Transverse colon (tissue), 4 donors: ENCODE results near the gene KLF2. TPM values are rescaled to one million over a fixed set of nuclear protein-coding genes. Genes with fewer than 3 reads are reported as not detected.
A peak's percentile ranks its signal among the peaks of the same experiment; 100 is the strongest.

Source experiments
- DNase-seq: peaks from one replicate; pipeline ENCODE4 v3.0.0-alpha.2; 2019
- H3K27ac ChIP-seq, 4 donors: fragments of 200-600 bp; sonication (generic); 2 replicates each; pipeline ENCODE4 v1.5.1; 2016 to 2018; ENCODE audit warnings: inconsistent platforms in 4 of 4
- H3K27me3 ChIP-seq: fragments of 200-600 bp; sonication (generic); 2 replicates; pipeline ENCODE4 v1.5.1; 2017; ENCODE audit warnings: inconsistent platforms
- H3K36me3 ChIP-seq, 4 donors: fragments of 200-600 bp; sonication (generic); 2 replicates each; pipeline ENCODE4 v1.5.1; 2017 to 2019; ENCODE audit warnings: inconsistent platforms in 4 of 4
- H3K4me1 ChIP-seq, 4 donors: fragments of 200-600 bp; sonication (generic); 2 replicates each; pipeline ENCODE4 v1.5.1; 2017 to 2020; ENCODE audit warnings: inconsistent platforms in 4 of 4
- H3K4me3 ChIP-seq, 4 donors: fragments of 200-600 bp; sonication (generic); 1 replicate in 1 of 4; 2 replicates in 3 of 4; pipeline versions ENCODE4 v1.5.1 to v1.6.1; 2017 to 2019; ENCODE audit warnings: inconsistent platforms in 4 of 4
- H3K9me3 ChIP-seq, 2 donors: fragments of 200-600 bp; sonication (generic); 2 replicates each; pipeline ENCODE4 v1.5.1; 2017 to 2019; ENCODE audit warnings: inconsistent platforms in 2 of 2
- CTCF ChIP-seq, 5 experiments: fragments of 200-600 bp in 3 of 5; fragments of 450-650 bp in 2 of 5; sonication (generic) in 3 of 5; IDR thresholded peaks; 1 replicate in 2 of 5; 2 replicates in 3 of 5; pipeline ENCODE4 v1.5.1; 2016 to 2017; ENCODE audit warnings: antibody characterized with exemption in 5 of 5, inconsistent platforms in 3 of 5, mild to moderate bottlenecking in 2 of 5, moderate library complexity in 1 of 5
- EP300 ChIP-seq: sonication (generic); formaldehyde crosslinking; IDR thresholded peaks from one replicate; pipeline ENCODE4 v1.6.1; 2017; ENCODE audit warnings: antibody characterized with exemption, low read depth
- POLR2A ChIP-seq: fragments of 450-650 bp; IDR thresholded peaks from one replicate; pipeline ENCODE4 v1.6.1; 2016; ENCODE audit warnings: antibody characterized with exemption, mild to moderate bottlenecking, moderate library complexity
- POLR2AphosphoS5 ChIP-seq, 3 donors: sonication (generic); formaldehyde crosslinking; IDR thresholded peaks; one replicate each; pipeline ENCODE4 v1.6.1; 2016; ENCODE audit warnings: antibody characterized with exemption in 3 of 3
- WGBS, 2 donors: methylation state at CpG; one replicate each; pipeline ENCODE4 v1.1.5; 2018; ENCODE audit warnings: low coverage in 1 of 2; 5-methylcytosine and 5-hydroxymethylcytosine counted together
- in situ Hi-C, 4 donors: fragments of 200-750 bp; cut with MboI; loops; one replicate each; pipeline versions ENCODE4 v1.15.0 to v1.15.1; 2017; ENCODE audit warnings: low sequenced_read_pairs in 3 of 4, low pct_ligation_motif_present in 1 of 4, low pct_unique_long_range_greater_than_20kb in 1 of 4
- intact Hi-C: fragments of 100-400 bp; cut with DNase I; formaldehyde crosslinking; loops from one replicate; pipeline ENCODE4 v1.15.1; 2023; ENCODE audit warnings: low total_unique reads
- total RNA-seq, 4 donors: library from RNA; depleted of rRNA; stranded (reverse); fragments of >200 nt; gene quantifications; one replicate each; pipeline ENCODE4 v1.1.0, GENCODE V29; 2016

KLF2 gene
- total RNA-seq, 4 donors from 2014 or later, result 19.9 to 74.4 (median 48.9) TPM

DNA sequence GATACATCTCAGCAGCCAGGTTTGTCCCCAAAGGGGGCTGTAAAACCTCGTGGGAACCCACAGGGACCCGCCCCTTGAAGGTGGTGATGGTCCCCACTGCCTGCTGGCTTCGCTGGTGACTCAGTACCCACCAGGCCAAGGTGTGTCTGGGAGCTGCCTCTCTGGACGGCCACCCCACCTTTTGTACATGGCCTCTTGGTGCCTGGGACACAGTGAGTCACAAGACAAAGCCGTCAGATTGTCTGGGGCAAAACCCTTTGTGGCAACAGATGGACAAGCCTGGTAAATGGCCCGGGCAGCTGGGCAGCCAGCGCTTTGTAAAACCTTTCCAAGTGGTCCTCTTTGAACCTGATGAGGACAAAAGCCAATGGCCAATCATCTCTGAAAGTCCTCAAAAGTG lies 27.9 kb upstream of the KLF2 start:
- Histone ChIP-seq H3K4me1 (peaks cover 7 to 19% (median 16%) of the 10 kb centered on the region in 4 donors), H3K4me3 (no peak overlapping the region), H3K27me3 (no peaks in the 10 kb centered on the region), H3K9me3 (no peaks in the 10 kb centered on the region), H3K36me3 (no peaks in the 10 kb centered on the region), H3K27ac (no peak overlapping the region)
- DNase-seq, result no peak
- intact Hi-C loops, result no loop called here
- 76% methylated on average over 7 of the region's 7 CpGs; no CpG with 5 or more reads in 1 of the 2 donors for WGBS, 2 donors
- TF ChIP-seq POLR2A (no peak), POLR2AphosphoS5 (IDR thresholded peaks at IDR 0.05) (no peak), CTCF (IDR thresholded peaks at IDR 0.05) (no peak), EP300 (no peak)
- in situ Hi-C loops, result no loop called here

GRCh38 chr19:16297575-16298178 lies 26.9 kb upstream of the KLF2 start:
- peak overlapping the region in 2 of 4 donors; percentile 35 to 42 for H3K27ac ChIP-seq
- WGBS, 2 donors, result 59 to 78% methylated on average over 3 to 9 of the region's 9 CpGs
- peak; percentile 72 for DNase-seq

DNA sequence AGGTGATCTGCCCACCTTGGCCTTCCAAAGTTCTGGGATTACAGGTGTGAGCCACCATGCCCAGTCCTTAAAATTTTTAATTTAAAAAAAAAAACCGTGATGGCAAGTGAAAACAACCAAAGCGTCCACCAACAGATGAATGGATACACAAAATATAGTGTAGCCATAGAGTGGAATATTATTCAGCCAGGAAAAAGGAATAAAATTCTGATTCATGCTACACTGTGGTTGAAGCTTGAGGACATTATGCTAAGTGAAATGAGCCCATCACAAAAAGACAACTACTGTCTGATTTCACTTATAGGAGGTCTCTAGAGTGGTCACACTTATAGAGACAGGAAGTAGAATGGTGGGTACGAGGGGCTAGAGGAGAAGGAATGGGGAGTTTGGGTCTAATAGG lies 26.3 kb upstream of the KLF2 start:
- no peaks in the 10 kb centered on the region for H3K9me3 ChIP-seq
- TF ChIP-seq POLR2A, result no peak
- no peak for TF ChIP-seq CTCF (IDR thresholded peaks at IDR 0.05)
- no peak for TF ChIP-seq EP300
- no peak for TF ChIP-seq POLR2AphosphoS5 (IDR thresholded peaks at IDR 0.05)
- intact Hi-C loops, result no loop called here

More at GRCh38 chr19:16297575-16298178, 26.9 kb upstream of the KLF2 start:
- Histone ChIP-seq H3K27me3 (no peaks in the 10 kb centered on the region), H3K4me1 (peaks cover 7 to 17% (median 14%) of the 10 kb centered on the region in 4 donors), H3K4me3 (no peak overlapping the region), H3K36me3 (no peaks in the 10 kb centered on the region), H3K9me3 (no peaks in the 10 kb centered on the region)
- intact Hi-C loops (no loop called here), in situ Hi-C loops (no loop called here)
- TF ChIP-seq POLR2AphosphoS5 (IDR thresholded peaks at IDR 0.05) (peak in 1 of 3 donors; percentile 15), CTCF (IDR thresholded peaks at IDR 0.05) (no peak)

DNA sequence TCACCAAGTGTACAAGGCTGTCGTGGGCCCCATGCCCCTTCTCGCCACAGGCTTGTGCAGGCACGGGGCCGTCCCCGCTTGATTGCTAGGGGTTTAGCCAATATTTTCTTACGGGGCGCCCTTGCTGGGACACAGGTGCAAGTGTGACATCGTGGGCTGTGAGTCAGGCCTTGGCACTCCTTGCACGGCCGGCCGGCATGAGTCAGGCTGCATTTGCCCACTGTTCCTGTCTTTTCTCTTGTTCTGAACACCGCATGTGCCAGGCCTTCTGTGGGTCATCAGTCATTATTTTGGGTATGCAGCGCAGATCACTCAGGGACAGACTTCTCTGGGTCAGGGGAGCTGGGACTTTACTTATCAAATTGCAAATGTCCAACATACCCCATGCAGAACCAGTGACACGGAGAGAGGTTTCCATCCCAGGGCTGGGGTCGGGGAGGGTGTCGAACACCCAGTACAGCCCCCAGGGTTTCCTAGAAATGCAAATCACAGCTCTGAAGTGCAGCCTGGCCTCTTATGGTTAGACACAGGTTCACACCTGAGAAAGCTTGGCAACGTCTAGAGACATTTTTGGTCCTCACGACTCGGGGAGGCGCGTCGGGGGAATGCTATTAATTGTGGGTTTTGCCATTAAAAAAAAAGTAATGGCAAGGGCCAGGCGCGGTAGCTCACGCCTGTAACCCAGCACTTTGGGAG lies 22.5 kb upstream of the KLF2 start:
- intact Hi-C loops (no loop called here), in situ Hi-C loops (no loop called here)
- H3K36me3 ChIP-seq, result no peaks in the 10 kb centered on the region
- no peak overlapping the region for H3K4me3 ChIP-seq
- peaks cover 0 to 9% (median 3%) of the 10 kb centered on the region in 4 donors for H3K4me1 ChIP-seq
- H3K9me3 ChIP-seq, result no peaks in the 10 kb centered on the region
- H3K27ac ChIP-seq, result no peak overlapping the region
- TF ChIP-seq CTCF (IDR thresholded peaks at IDR 0.05) (no peak), POLR2A (no peak), EP300 (no peak), POLR2AphosphoS5 (IDR thresholded peaks at IDR 0.05) (no peak)
- DNase-seq, result no peak
- H3K27me3 ChIP-seq, result no peaks in the 10 kb centered on the region
- WGBS, 2 donors, result 64 to 83% methylated on average over 6 to 25 of the region's 25 CpGs

More for the DNA sequence above, 26.3 kb upstream of the KLF2 start:
- H3K4me3 ChIP-seq, result no peak overlapping the region
- no peaks in the 10 kb centered on the region for H3K36me3 ChIP-seq
- H3K27me3 ChIP-seq, result no peaks in the 10 kb centered on the region
- DNase-seq, result no peak
- H3K27ac ChIP-seq, result no peak overlapping the region
- in situ Hi-C loops, result no loop called here
- peaks cover 7 to 11% (median 8%) of the 10 kb centered on the region in 4 donors for H3K4me1 ChIP-seq
- 79 to 86% methylated on average over 2 to 3 of the region's 3 CpGs for WGBS, 2 donors
